DOHH2 (cell line): ENCODE results near the gene ACTN4.

ENCODE experiments used
- H3F3A ChIP-seq: fragments of 200-600 bp; sonication (generic), shearing (Covaris generic); 2 replicates; pipeline ENCODE4 v1.6.0; 2016; ENCODE audit warnings: antibody characterized with exemption, mild to moderate bottlenecking; ENCODE audit not compliant: control insufficient read depth, insufficient read depth
- H3K27ac ChIP-seq: fragments of 200-600 bp; sonication (generic); 2 replicates; pipeline ENCODE4 v1.5.1; 2014; ENCODE audit warnings: low read depth, mild to moderate bottlenecking, low read length, moderate library complexity
- H3K27me3 ChIP-seq: fragments of 200-600 bp; sonication (generic); 2 replicates; pipeline ENCODE4 v1.6.1; 2014; ENCODE audit warnings: mild to moderate bottlenecking, low read length, mixed read lengths; ENCODE audit not compliant: control insufficient read depth
- H3K36me3 ChIP-seq: fragments of 200-600 bp; sonication (generic); 2 replicates; pipeline ENCODE4 v1.6.1; 2014; ENCODE audit warnings: mild to moderate bottlenecking, low read length, moderate library complexity, mixed read lengths; ENCODE audit not compliant: control insufficient read depth
- H3K4me1 ChIP-seq: fragments of 200-600 bp; sonication (generic); 2 replicates; pipeline ENCODE4 v1.6.1; 2014; ENCODE audit warnings: mild to moderate bottlenecking, low read length, mixed read lengths; ENCODE audit not compliant: control insufficient read depth
- H3K4me2 ChIP-seq: fragments of 200-600 bp; sonication (generic); 2 replicates; pipeline ENCODE4 v1.6.0; 2014; ENCODE audit warnings: mild to moderate bottlenecking, low read length, moderate library complexity
- H3K4me3 ChIP-seq: fragments of 200-600 bp; sonication (generic); 2 replicates; pipeline ENCODE4 v1.5.1; 2014; ENCODE audit warnings: mild to moderate bottlenecking, low read length, mixed read lengths
- H3K79me2 ChIP-seq: fragments of 200-600 bp; sonication (generic); 2 replicates; pipeline ENCODE4 v1.6.1; 2014; ENCODE audit warnings: mild to moderate bottlenecking, low read length, mixed read lengths; ENCODE audit not compliant: control insufficient read depth
- H3K9me2 ChIP-seq: fragments of 200-600 bp; sonication (generic); replicated peaks from 2 replicates; pipeline ENCODE4 v1.6.1; 2014; ENCODE audit warnings: mild to moderate bottlenecking, low read length, mixed read lengths; ENCODE audit not compliant: control insufficient read depth
- H3K9me3 ChIP-seq: fragments of 200-600 bp; sonication (generic); 2 replicates; pipeline ENCODE4 v1.6.1; 2014; ENCODE audit warnings: antibody characterized with exemption, low read length, mixed read lengths; ENCODE audit not compliant: control insufficient read depth, insufficient read depth
- H4K20me1 ChIP-seq: fragments of 200-600 bp; sonication (generic); 2 replicates; pipeline ENCODE4 v1.6.0; 2014; ENCODE audit warnings: low read depth, mild to moderate bottlenecking, antibody characterized with exemption, low read length, moderate library complexity; ENCODE audit not compliant: control insufficient read depth, insufficient read depth
- CTCF ChIP-seq: fragments of 200-600 bp; sonication (generic); IDR thresholded peaks from one replicate; pipeline ENCODE4 v1.5.1; 2014; ENCODE audit warnings: antibody characterized with exemption, mild to moderate bottlenecking, low read depth, low read length; ENCODE audit not compliant: poor library complexity, severe bottlenecking
- EZH2phosphoT487 ChIP-seq: fragments of 200-600 bp; sonication (generic); IDR thresholded peaks from 2 replicates; pipeline ENCODE4 v1.6.1; 2017; ENCODE audit warnings: borderline replicate concordance, mild to moderate bottlenecking, antibody characterized with exemption, low read length, moderate library complexity, mixed read lengths

Gene ACTN4

GRCh38 chr19:38725469-38726283 is 78.2 kb downstream of the ACTN4 start:
- Histone ChIP-seq H3K79me2 (no peaks in the 10 kb centered on the region), H3F3A (no peaks in the 10 kb centered on the region), H3K27ac (no peak overlapping the region), H3K27me3 (no peaks in the 10 kb centered on the region), H3K4me2 (no peak overlapping the region), H3K4me3 (no peak overlapping the region), H3K9me2 (no peaks in the 10 kb centered on the region), H3K4me1 (no peaks in the 10 kb centered on the region), H4K20me1 (peaks cover 4% of the 10 kb centered on the region; the same call in 1 of the 2 replicates), H3K9me3 (no peaks in the 10 kb centered on the region), H3K36me3 (peaks cover 66% of the 10 kb centered on the region)
- no peak for TF ChIP-seq EZH2phosphoT487
- TF ChIP-seq CTCF, result no peak

GRCh38 chr19:38726284-38726673 is 78.8 kb downstream of the ACTN4 start:
- Histone ChIP-seq H3K36me3 (peaks cover 66% of the 10 kb centered on the region), H3K4me3 (no peak overlapping the region), H3K27me3 (no peaks in the 10 kb centered on the region), H3K4me2 (no peak overlapping the region), H4K20me1 (peaks cover 4% of the 10 kb centered on the region; the same call in 1 of the 2 replicates), H3K79me2 (no peaks in the 10 kb centered on the region), H3K4me1 (no peaks in the 10 kb centered on the region), H3K9me2 (no peaks in the 10 kb centered on the region), H3K9me3 (no peaks in the 10 kb centered on the region), H3F3A (no peaks in the 10 kb centered on the region), H3K27ac (no peak overlapping the region)
- no peak for TF ChIP-seq CTCF
- no peak for TF ChIP-seq EZH2phosphoT487

GRCh38 chr19:38726761-38727301 is 79.4 kb downstream of the ACTN4 start:
- Histone ChIP-seq H3K79me2 (no peaks in the 10 kb centered on the region), H3K9me3 (no peaks in the 10 kb centered on the region), H3K36me3 (peaks cover 66% of the 10 kb centered on the region), H3K27ac (no peak overlapping the region), H3K9me2 (no peaks in the 10 kb centered on the region), H3K27me3 (no peaks in the 10 kb centered on the region), H4K20me1 (peaks cover 4% of the 10 kb centered on the region; the same call in 1 of the 2 replicates), H3K4me2 (no peak overlapping the region), H3F3A (no peaks in the 10 kb centered on the region), H3K4me1 (no peaks in the 10 kb centered on the region), H3K4me3 (no peak overlapping the region)
- TF ChIP-seq EZH2phosphoT487, result no peak
- no peak for TF ChIP-seq CTCF
